ENCODE data around the gene PCDH1. TPM values are rescaled to one million over a fixed set of nuclear protein-coding genes. Genes with fewer than 3 reads are reported as not detected.

PCDH1 gene
- total and polyA plus RNA-seq, 4 experiments from 2014 or later: not detected

DNA sequence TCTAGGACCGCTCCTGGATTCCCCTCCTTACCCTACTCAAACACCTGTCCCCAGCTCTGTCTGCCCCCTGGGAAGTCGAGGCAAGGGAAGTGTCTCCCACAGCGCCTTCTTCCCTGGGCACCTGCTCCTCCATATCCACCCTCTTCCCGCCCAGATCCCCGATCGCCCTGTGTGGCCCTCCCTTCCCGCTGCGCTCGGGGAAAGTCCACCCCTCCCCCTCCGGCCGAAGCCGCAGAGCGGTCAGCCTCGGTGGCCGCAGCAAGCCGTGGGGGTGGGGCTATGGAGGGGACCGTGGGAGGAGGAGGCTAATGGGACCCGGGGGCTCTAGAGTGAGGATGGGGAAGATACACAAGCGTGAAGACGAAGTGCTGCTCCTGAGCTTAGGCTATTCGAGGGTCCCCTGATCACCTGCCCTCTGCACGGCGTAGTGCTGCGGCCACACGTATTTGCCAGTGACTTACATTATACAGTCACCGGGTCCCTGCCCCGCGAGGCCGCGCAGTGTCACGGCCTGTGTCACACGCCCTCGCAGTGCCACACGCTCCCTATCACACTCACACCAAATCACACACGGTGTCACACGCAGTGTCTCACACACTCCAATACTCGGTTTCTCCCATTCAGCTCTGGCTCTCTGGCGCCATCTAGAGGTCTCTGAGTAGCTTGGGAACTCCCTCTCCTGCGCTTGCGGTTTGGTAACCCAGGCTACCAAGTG lies 658 bp upstream of the PCDH1 start:
- peak; percentile 88 to 93 (median 90) for DNase-seq
- Histone ChIP-seq H3K9me3 (ENCODE audit: control insufficient read depth in 1 of 2, low read length in 2 of 2) (no peaks in the 10 kb centered on the region), H3K4me3 (ENCODE audit: low read length in 2 of 2) (peak overlapping the region; percentile 53 to 76), H3K27ac (ENCODE audit: low read depth, low read length) (no peak overlapping the region), H3K27me3 (ENCODE audit: insufficient read depth, low read length) (peaks cover 60% of the 10 kb centered on the region), H3K4me1 (ENCODE audit: insufficient read depth, low read length) (peaks cover 40% of the 10 kb centered on the region), H3K36me3 (ENCODE audit: insufficient read depth, low read length) (no peaks in the 10 kb centered on the region)
- Mint-ChIP-seq H3K4me1 (peaks cover 20 to 49% (median 28%) of the 10 kb centered on the region in 4 donors), H3K27me3 (peaks cover 54 to 63% of the 10 kb centered on the region in 2 donors), H3K9me3 (peaks cover 0 to 3% (median 0%) of the 10 kb centered on the region in 8 donors), H3K36me3 (no peaks in the 10 kb centered on the region), H3K27ac (peak overlapping the region; percentile 31 to 88 (median 62)), H3K4me3 (peak overlapping the region; percentile 78 to 92 (median 86))
- CTCF ChIA-PET (ENCODE audit: partially characterized antibody): interaction anchor here (0.6 to 8.4 kb wide), 49 partner anchors 11 to 315 kb away, joined by 3 to 239 read pairs (median 5); partner anchors contain the start of genes DELE1, PCDH12 and RNF14
- POLR2A ChIA-PET (ENCODE audit: partially characterized antibody): interaction anchor here (0.7 to 4.6 kb wide), 16 partner anchors 12 to 213 kb away, joined by 3 to 63 read pairs (median 4); partner anchors contain the start of genes DELE1 and RNF14
- intact Hi-C loops (cut with micrococcal nuclease): loop anchor here (1.0 to 5.0 kb wide), 9 partner anchors 30 to 263 kb away; partner anchors contain the start of gene DELE1

DNA sequence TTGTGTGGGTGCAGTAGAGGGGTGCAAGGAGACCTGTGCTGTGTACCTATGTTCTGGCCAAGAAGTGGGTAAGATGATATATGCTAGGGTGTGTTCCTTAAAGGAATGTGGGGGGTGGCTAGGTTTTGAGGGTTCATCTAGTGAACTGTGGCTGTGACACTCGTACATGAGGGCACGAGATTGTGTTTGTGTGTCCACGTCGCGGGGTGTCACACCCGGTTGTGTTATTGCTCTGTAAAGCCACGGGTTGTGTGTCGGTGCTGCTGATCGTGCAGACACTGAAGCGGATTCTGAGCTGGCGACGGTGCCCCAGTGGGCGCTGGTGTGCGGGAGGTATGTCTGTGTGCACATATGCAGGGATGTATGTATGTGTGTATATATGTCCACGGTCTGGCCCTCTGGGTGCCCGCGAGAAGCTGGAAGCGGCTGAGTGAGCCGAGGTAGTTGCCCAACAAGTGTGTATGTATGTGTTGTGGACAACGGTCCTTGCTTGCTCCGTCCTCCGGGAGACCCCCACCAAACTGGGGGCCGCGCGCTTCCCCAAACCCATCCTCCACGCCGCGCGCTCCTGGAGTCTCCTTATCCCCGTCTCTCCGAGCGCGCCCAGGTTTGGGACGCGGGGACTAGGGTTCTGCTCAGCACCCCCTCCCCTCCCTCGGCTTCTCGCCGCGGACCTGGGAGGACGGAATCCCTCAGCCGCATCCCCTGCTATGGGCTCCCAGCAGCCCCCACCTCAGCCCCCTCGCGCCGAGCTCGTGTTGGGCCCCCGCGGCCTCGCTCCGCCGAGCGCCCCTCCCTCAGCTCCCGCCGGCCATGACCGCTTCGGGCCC lies 639 bp downstream of the PCDH1 start:
- intact Hi-C loops (cut with micrococcal nuclease): loop anchor here (2.0 to 5.0 kb wide), 3 partner anchors 45 to 265 kb away; partner anchors contain the start of gene DELE1
- ChIA-PET POLR2A (ENCODE audit: partially characterized antibody) (interaction anchor here (0.8 to 4.6 kb wide), 11 partner anchors 28 to 195 kb away, joined by 3 to 63 read pairs (median 16); partner anchors contain the start of genes DELE1, PCDH12 and RNF14), CTCF (ENCODE audit: partially characterized antibody) (interaction anchor here (1.2 to 8.4 kb wide), 13 partner anchors 10 to 210 kb away, joined by 3 to 239 read pairs (median 18); partner anchors contain the start of genes DELE1 and PCDH12)
- H3K9me3 Mint-ChIP-seq: peaks cover 0 to 2% (median 0%) of the 10 kb centered on the region in 8 donors
- Histone ChIP-seq H3K27ac (ENCODE audit: low read depth, low read length) (no peak overlapping the region), H3K4me1 (ENCODE audit: insufficient read depth, low read length) (peaks cover 40% of the 10 kb centered on the region), H3K36me3 (ENCODE audit: insufficient read depth, low read length) (no peaks in the 10 kb centered on the region), H3K9me3 (ENCODE audit: control insufficient read depth in 1 of 2, low read length in 2 of 2) (no peaks in the 10 kb centered on the region), H3K27me3 (ENCODE audit: insufficient read depth, low read length) (peaks cover 50% of the 10 kb centered on the region), H3K4me3 (ENCODE audit: low read length in 2 of 2) (peak overlapping the region in 1 of 2 donors; percentile 47)
- H3K36me3 Mint-ChIP-seq: no peaks in the 10 kb centered on the region
- peaks cover 53 to 66% of the 10 kb centered on the region in 2 donors for H3K27me3 Mint-ChIP-seq
- peaks cover 19 to 45% (median 25%) of the 10 kb centered on the region in 4 donors for H3K4me1 Mint-ChIP-seq
- peak overlapping the region; percentile 47 to 86 (median 70) for H3K4me3 Mint-ChIP-seq
- peak overlapping the region in 5 of 7 donors; percentile 2 to 58 (median 39) for H3K27ac Mint-ChIP-seq
- DNase-seq: peak in 4 of 5 donors; percentile 18 to 36 (median 24)

DNA sequence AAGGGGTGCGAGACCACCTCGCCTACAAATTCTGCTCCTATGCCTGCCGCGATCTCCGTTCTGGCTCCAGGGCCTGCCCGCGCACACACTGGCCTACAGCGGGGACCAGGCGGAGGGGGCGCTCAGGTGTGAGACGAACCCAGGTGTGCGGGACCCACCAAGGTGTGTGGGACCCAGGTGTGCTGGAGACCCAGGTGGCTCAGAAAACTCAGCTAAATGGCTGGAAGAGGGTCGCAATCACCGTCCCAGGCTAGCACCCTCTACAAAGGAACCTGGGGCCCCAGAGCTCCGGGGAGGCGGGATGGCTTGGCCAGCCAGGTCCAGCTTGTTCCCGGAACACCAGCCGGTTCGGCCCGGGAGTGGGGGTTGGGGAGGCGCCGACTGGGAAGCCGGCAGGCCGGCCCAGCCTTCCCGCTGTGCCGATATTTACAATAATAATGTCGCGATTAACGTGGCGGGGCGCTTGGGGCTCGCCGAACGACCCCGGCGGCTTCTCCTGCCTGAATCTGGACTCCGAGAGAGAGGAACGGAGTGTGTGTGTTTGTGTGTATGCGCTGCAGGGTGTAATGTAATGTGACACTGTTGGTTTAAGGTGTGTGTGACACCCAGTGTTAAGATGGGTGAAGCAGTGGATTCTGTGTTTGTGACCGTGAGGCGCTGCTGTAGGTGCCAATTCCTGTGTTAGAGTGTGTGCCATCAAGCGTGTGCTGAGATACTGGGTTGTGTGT lies 1.4 kb downstream of the PCDH1 start:
- H3K27me3 Mint-ChIP-seq: peaks cover 47 to 65% of the 10 kb centered on the region in 2 donors
- ChIA-PET POLR2A (ENCODE audit: partially characterized antibody) (interaction anchor here (0.7 to 4.6 kb wide), 7 partner anchors 27 to 194 kb away, joined by 3 to 32 read pairs (median 5); partner anchors contain the start of genes PCDH12 and RNF14), CTCF (ENCODE audit: partially characterized antibody) (interaction anchor here (1.2 to 8.4 kb wide), 6 partner anchors 9 to 209 kb away, joined by 6 to 155 read pairs (median 60); partner anchors contain the start of gene PCDH12)
- H3K27ac Mint-ChIP-seq: peak overlapping the region in 6 of 7 donors; percentile 2 to 58 (median 44)
- Histone ChIP-seq H3K27ac (ENCODE audit: low read depth, low read length) (no peak overlapping the region), H3K9me3 (ENCODE audit: control insufficient read depth in 1 of 2, low read length in 2 of 2) (no peaks in the 10 kb centered on the region), H3K4me1 (ENCODE audit: insufficient read depth, low read length) (peaks cover 40% of the 10 kb centered on the region), H3K27me3 (ENCODE audit: insufficient read depth, low read length) (peaks cover 42% of the 10 kb centered on the region), H3K4me3 (ENCODE audit: low read length in 2 of 2) (peak overlapping the region in 1 of 2 donors; percentile 19), H3K36me3 (ENCODE audit: insufficient read depth, low read length) (no peaks in the 10 kb centered on the region)
- H3K4me1 Mint-ChIP-seq: peaks cover 19 to 45% (median 24%) of the 10 kb centered on the region in 4 donors
- H3K36me3 Mint-ChIP-seq: no peaks in the 10 kb centered on the region
- H3K9me3 Mint-ChIP-seq: peaks cover 0 to 2% (median 0%) of the 10 kb centered on the region in 8 donors
- intact Hi-C loops (cut with micrococcal nuclease): loop anchor here (5.0 kb wide), 1 partner anchor 266 kb away; no protein-coding TSS in a partner anchor
- peak in 2 of 5 donors; percentile 6 to 21 for DNase-seq
- H3K4me3 Mint-ChIP-seq: peak overlapping the region; percentile 47 to 86 (median 72)

- Histone ChIP-seq H3K36me3 (ENCODE audit: insufficient read depth, low read length) (no peaks in the 10 kb centered on the region), H3K9me3 (ENCODE audit: control insufficient read depth in 1 of 2, low read length in 2 of 2) (no peaks in the 10 kb centered on the region), H3K4me1 (ENCODE audit: insufficient read depth, low read length) (peaks cover 40% of the 10 kb centered on the region), H3K27ac (ENCODE audit: low read depth, low read length) (no peak overlapping the region), H3K4me3 (ENCODE audit: low read length in 2 of 2) (peak overlapping the region in 1 of 2 donors; percentile 19), H3K27me3 (ENCODE audit: insufficient read depth, low read length) (peaks cover 40% of the 10 kb centered on the region)
- H3K27me3 Mint-ChIP-seq: peaks cover 43 to 64% of the 10 kb centered on the region in 2 donors
- H3K27ac Mint-ChIP-seq: no peak overlapping the region
- peak overlapping the region; percentile 27 to 71 (median 56) for H3K4me3 Mint-ChIP-seq
- peaks cover 0 to 2% (median 0%) of the 10 kb centered on the region in 8 donors for H3K9me3 Mint-ChIP-seq
- ChIA-PET POLR2A (ENCODE audit: partially characterized antibody) (interaction anchor here (0.7 to 4.6 kb wide), 4 partner anchors 49 to 183 kb away, joined by 3 to 32 read pairs (median 4); no protein-coding TSS in a partner anchor), CTCF (ENCODE audit: partially characterized antibody) (interaction anchor here (0.6 to 8.4 kb wide), 6 partner anchors 8 to 184 kb away, joined by 3 to 155 read pairs (median 35); partner anchors contain the start of gene PCDH12)
- peaks cover 19 to 45% (median 24%) of the 10 kb centered on the region in 4 donors for H3K4me1 Mint-ChIP-seq
- H3K36me3 Mint-ChIP-seq: no peaks in the 10 kb centered on the region
- intact Hi-C loops (cut with micrococcal nuclease): loop anchor here (5.0 kb wide), 1 partner anchor 266 kb away; no protein-coding TSS in a partner anchor
- no peak for DNase-seq
Measured at GRCh38 chr5:141875795-141876627, 2.2 kb downstream of the PCDH1 start.

GRCh38 chr5:141875022-141875740 lies 3.0 kb downstream of the PCDH1 start:
- Histone ChIP-seq H3K27ac (ENCODE audit: low read depth, low read length) (no peak overlapping the region), H3K27me3 (ENCODE audit: insufficient read depth, low read length) (peaks cover 40% of the 10 kb centered on the region), H3K4me3 (ENCODE audit: low read length in 2 of 2) (no peak overlapping the region), H3K36me3 (ENCODE audit: insufficient read depth, low read length) (no peaks in the 10 kb centered on the region), H3K4me1 (ENCODE audit: insufficient read depth, low read length) (peaks cover 40% of the 10 kb centered on the region), H3K9me3 (ENCODE audit: control insufficient read depth in 1 of 2, low read length in 2 of 2) (no peaks in the 10 kb centered on the region)
- Mint-ChIP-seq H3K9me3 (no peaks in the 10 kb centered on the region), H3K4me1 (peaks cover 19 to 38% (median 24%) of the 10 kb centered on the region in 4 donors), H3K27me3 (peaks cover 46 to 63% of the 10 kb centered on the region in 2 donors), H3K27ac (no peak overlapping the region), H3K4me3 (peak overlapping the region; percentile 27 to 62 (median 55)), H3K36me3 (no peaks in the 10 kb centered on the region)
- intact Hi-C loops (cut with micrococcal nuclease): loop anchor here (5.0 kb wide), 1 partner anchor 267 kb away; no protein-coding TSS in a partner anchor
- POLR2A ChIA-PET (ENCODE audit: partially characterized antibody): interaction anchor here (1.4 kb wide), 1 partner anchor 182 kb away, joined by 3 read pairs; no protein-coding TSS in a partner anchor
- CTCF ChIA-PET (ENCODE audit: partially characterized antibody): interaction anchor here (0.5 to 1.7 kb wide), 3 partner anchors 58 to 183 kb away, joined by 3 to 9 read pairs (median 3); no protein-coding TSS in a partner anchor
- no peak for DNase-seq

All from CD4-positive, alpha-beta memory T cell (primary cell).